Left ventricle myocardium inferior (tissue), 1 donor: ENCODE data around the gene TJP3. TPM values are rescaled to one million over a fixed set of nuclear protein-coding genes. Genes with fewer than 3 reads are reported as not detected.

Experiments
- DNase-seq: peaks from one replicate; pipeline ENCODE4 v3.0.0-alpha.2; 2020
- H3K27ac ChIP-seq: fragments of 200-600 bp; replicated peaks from 2 replicates; pipeline ENCODE4 v1.8.0; 2021
- H3K27me3 ChIP-seq: fragments of 200-600 bp; 2 replicates; pipeline ENCODE4 v1.8.0; 2021; ENCODE audit warnings: low read depth
- H3K36me3 ChIP-seq: fragments of 200-600 bp; 2 replicates; pipeline ENCODE4 v1.8.0; 2021
- H3K4me1 ChIP-seq: fragments of 200-600 bp; 2 replicates; pipeline ENCODE4 v1.8.0; 2021
- H3K4me3 ChIP-seq: fragments of 200-600 bp; 2 replicates; pipeline ENCODE4 v1.8.0; 2021; ENCODE audit warnings: mild to moderate bottlenecking, moderate library complexity
- H3K9me3 ChIP-seq: fragments of 200-600 bp; replicated peaks from 2 replicates; pipeline ENCODE4 v1.8.0; 2021
- intact Hi-C: fragments of 100-400 bp; cut with micrococcal nuclease; formaldehyde crosslinking; loops from one replicate; pipeline ENCODE4 v1.11.0; 2022
- total RNA-seq: library from RNA; stranded (reverse); fragmentation: NEBNext Ultra II Directional; extraction: Animal tissue kit (Norgen Biotek cat#: 25700); gene quantifications from one replicate; pipeline ENCODE4 v1.2.1, GENCODE V29; 2021
- TF ChIP-seq, protein P1 (sequence below): fragments of 200-600 bp; IDR thresholded peaks from 2 replicates; pipeline ENCODE4 v1.8.0; 2021; ENCODE audit warnings: antibody characterized with exemption, mild to moderate bottlenecking, borderline replicate concordance
- donor health status: DM: no; HTN: yes; CAD: no; lungs with severe emphysema.

TJP3 gene
- total RNA-seq, 1 donor from 2014 or later, result not detected

DNA sequence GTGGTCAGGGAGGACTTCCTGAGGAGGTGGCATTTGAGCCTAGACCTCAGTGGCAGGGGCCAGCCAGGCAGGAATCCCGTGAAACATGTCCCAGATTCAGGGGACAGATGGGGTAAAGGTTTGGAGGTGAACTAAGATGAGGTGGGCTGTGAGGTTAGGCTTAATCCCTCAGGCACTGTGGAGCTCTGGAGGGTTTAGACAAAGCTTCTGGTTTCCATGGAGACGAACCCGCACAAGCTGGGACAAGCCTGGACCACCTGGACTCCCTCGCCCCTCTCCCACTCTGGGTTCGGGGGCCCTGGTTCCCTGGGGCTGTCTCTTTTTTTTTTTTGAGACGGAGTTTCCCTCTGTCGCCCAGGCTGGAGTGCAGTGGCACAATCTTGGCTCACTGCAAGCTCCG is 15.7 kb downstream of the TJP3 start:
- H3K27ac ChIP-seq, result no peak overlapping the region
- H3K4me3 ChIP-seq, result no peak overlapping the region
- intact Hi-C loops, result no loop called here
- H3K36me3 ChIP-seq, result no peaks in the 10 kb centered on the region
- TF ChIP-seq, protein P1, sequence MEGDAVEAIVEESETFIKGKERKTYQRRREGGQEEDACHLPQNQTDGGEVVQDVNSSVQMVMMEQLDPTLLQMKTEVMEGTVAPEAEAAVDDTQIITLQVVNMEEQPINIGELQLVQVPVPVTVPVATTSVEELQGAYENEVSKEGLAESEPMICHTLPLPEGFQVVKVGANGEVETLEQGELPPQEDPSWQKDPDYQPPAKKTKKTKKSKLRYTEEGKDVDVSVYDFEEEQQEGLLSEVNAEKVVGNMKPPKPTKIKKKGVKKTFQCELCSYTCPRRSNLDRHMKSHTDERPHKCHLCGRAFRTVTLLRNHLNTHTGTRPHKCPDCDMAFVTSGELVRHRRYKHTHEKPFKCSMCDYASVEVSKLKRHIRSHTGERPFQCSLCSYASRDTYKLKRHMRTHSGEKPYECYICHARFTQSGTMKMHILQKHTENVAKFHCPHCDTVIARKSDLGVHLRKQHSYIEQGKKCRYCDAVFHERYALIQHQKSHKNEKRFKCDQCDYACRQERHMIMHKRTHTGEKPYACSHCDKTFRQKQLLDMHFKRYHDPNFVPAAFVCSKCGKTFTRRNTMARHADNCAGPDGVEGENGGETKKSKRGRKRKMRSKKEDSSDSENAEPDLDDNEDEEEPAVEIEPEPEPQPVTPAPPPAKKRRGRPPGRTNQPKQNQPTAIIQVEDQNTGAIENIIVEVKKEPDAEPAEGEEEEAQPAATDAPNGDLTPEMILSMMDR, result no peak
- H3K27me3 ChIP-seq, result peaks cover 75% of the 10 kb centered on the region
- no peak for DNase-seq
- H3K9me3 ChIP-seq, result peaks cover 1% of the 10 kb centered on the region
- peaks cover 24% of the 10 kb centered on the region for H3K4me1 ChIP-seq

- no peak overlapping the region for H3K4me3 ChIP-seq
- peaks cover 22% of the 10 kb centered on the region for H3K4me1 ChIP-seq
- H3K27me3 ChIP-seq, result peaks cover 63% of the 10 kb centered on the region
- no peak for DNase-seq
- no peaks in the 10 kb centered on the region for H3K36me3 ChIP-seq
- TF ChIP-seq, protein P1, result no peak
- intact Hi-C loops, result no loop called here
- no peak overlapping the region for H3K27ac ChIP-seq
- peaks cover 6% of the 10 kb centered on the region for H3K9me3 ChIP-seq
Measured at GRCh38 chr19:3725121-3725520, 16.9 kb downstream of the TJP3 start.

DNA sequence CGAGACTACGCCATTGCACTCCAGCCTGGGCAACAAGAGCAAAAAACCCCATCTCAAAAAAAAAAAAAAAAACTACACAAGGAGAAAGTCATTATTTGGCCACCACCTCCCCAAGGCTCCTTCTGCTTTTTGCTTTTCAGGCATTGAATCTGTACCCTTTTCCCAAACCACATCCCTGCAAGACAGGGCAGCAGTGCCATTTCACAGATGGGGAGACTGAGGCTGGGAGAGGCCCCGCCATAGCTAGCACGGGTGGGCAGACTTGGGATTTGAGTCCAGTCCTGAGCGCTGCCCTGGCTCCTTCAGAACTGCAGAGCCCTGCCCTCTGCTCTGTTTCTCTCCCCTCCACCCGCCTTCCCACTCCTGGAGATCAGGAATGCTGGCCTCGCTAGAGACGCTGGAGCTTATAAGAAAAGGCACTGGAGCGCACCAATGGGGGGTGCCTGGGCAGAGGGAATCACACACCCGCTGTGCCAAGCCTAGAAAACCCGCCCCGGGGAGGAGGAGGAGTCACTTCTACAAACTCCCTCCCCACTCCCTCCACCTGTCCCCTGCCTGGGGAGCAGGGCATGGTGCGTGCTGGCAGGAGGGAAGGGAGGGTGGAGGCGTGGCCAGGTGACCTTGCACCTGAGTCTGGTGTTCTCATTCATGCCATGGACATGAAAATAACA is 17.6 kb downstream of the TJP3 start:
- no peak overlapping the region for H3K4me3 ChIP-seq
- intact Hi-C loops, result no loop called here
- no peak for DNase-seq
- peaks cover 17% of the 10 kb centered on the region for H3K4me1 ChIP-seq
- no peak overlapping the region for H3K27ac ChIP-seq
- TF ChIP-seq, protein P1, result no peak
- no peaks in the 10 kb centered on the region for H3K36me3 ChIP-seq
- H3K9me3 ChIP-seq, result peaks cover 6% of the 10 kb centered on the region
- peaks cover 56% of the 10 kb centered on the region for H3K27me3 ChIP-seq

GRCh38 chr19:3730457-3730958 is 22.3 kb downstream of the TJP3 start:
- Histone ChIP-seq H3K4me3 (no peak overlapping the region), H3K27ac (no peak overlapping the region), H3K36me3 (no peaks in the 10 kb centered on the region), H3K4me1 (no peaks in the 10 kb centered on the region), H3K9me3 (peaks cover 6% of the 10 kb centered on the region), H3K27me3 (peaks cover 29% of the 10 kb centered on the region)
- TF ChIP-seq, protein P1, result no peak
- intact Hi-C loops, result no loop called here
- DNase-seq, result no peak

GRCh38 chr19:3732108-3732507 is 23.9 kb downstream of the TJP3 start:
- intact Hi-C loops, result no loop called here
- TF ChIP-seq, protein P1, result no peak
- no peak for DNase-seq
- Histone ChIP-seq H3K36me3 (no peaks in the 10 kb centered on the region), H3K27me3 (peaks cover 29% of the 10 kb centered on the region), H3K9me3 (peaks cover 6% of the 10 kb centered on the region), H3K4me3 (no peak overlapping the region), H3K4me1 (no peaks in the 10 kb centered on the region), H3K27ac (no peak overlapping the region)
